Middle frontal gyrus (tissue), 1 donor: ENCODE results near the gene SUSD6.

Source experiments
- DNase-seq: peaks from one replicate; pipeline ENCODE4 v3.0.0-alpha.2; 2015; ENCODE audit warnings: low spot score; ENCODE audit errors: extremely low spot score

The SUSD6 gene

GRCh38 chr14:69755296-69755695, 143.9 kb downstream of the SUSD6 start:
- DNase-seq: no peak

GRCh38 chr14:69755784-69756183, 144.4 kb downstream of the SUSD6 start:
- DNase-seq: no peak

DNA sequence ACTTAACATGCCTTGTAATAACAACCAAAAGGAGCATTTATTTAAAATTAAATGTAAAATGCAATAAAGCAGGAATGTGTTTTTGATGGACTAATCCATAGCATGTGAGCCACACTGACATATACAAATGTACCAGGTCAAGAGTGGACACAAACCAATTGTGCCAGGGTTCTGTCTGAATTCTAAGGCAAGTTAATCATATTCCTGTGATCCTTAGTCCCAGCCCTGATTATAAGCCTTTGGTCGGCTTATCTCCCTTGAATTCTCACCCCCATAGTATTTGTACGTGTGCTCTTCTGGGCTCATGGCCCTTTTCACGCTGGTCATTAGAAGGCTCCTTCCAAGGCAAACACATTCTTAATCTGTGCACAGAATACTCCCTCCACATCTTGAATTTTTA, 144.9 kb downstream of the SUSD6 start:
- no peak for DNase-seq

GRCh38 chr14:69760810-69761209, 149.4 kb downstream of the SUSD6 start:
- no peak for DNase-seq

GRCh38 chr14:69763761-69764510, 152.5 kb downstream of the SUSD6 start:
- no peak for DNase-seq
